CD14-positive monocyte (primary cell): ENCODE measurements around the gene MRPL23. TPM values are rescaled to one million over a fixed set of nuclear protein-coding genes. Genes with fewer than 3 reads are reported as not detected.

Source experiments
- DNase-seq, 3 donors: peaks; one replicate each; pipeline ENCODE4 v3.0.0-alpha.2; 2011 to 2022
- H2AFZ ChIP-seq: 2 replicates; pipeline ENCODE4 v1.6.0; 2012; ENCODE audit warnings: mild to moderate bottlenecking, low read depth, low read length, inconsistent platforms; ENCODE audit not compliant: insufficient read depth, poor library complexity, severe bottlenecking
- H3K27ac ChIP-seq, 2 donors: 1 replicate in 1 of 2; 2 replicates in 1 of 2; pipeline ENCODE4 v1.5.1; 2012 to 2013; ENCODE audit warnings: low read length in 2 of 2, control low read depth in 1 of 2, inconsistent platforms in 1 of 2, low read depth in 1 of 2, mild to moderate bottlenecking in 1 of 2
- H3K27me3 ChIP-seq, 2 donors: one replicate each; pipeline versions ENCODE4 v1.6.0 to v1.6.1; 2011 to 2013; ENCODE audit warnings: low read length in 2 of 2; ENCODE audit not compliant: control insufficient read depth in 2 of 2, insufficient read depth in 2 of 2
- H3K36me3 ChIP-seq, 2 donors: replicated peaks in 1 of 2; 1 replicate in 1 of 2; 2 replicates in 1 of 2; pipeline versions ENCODE4 v1.5.1 to v1.6.1; 2012 to 2013; ENCODE audit warnings: low read length in 2 of 2, control low read depth in 1 of 2, inconsistent platforms in 1 of 2, mild to moderate bottlenecking in 1 of 2; ENCODE audit not compliant: insufficient read depth in 2 of 2, control insufficient read depth in 1 of 2
- H3K4me1 ChIP-seq, 2 donors: 1 replicate in 1 of 2; 2 replicates in 1 of 2; pipeline versions ENCODE4 v1.5.1 to v1.6.1; 2012 to 2013; ENCODE audit warnings: low read length in 2 of 2, control low read depth in 1 of 2, inconsistent platforms in 1 of 2, mild to moderate bottlenecking in 1 of 2, moderate library complexity in 1 of 2; ENCODE audit not compliant: insufficient read depth in 2 of 2, control insufficient read depth in 1 of 2
- H3K4me2 ChIP-seq: replicated peaks from 2 replicates; pipeline ENCODE3; 2012; ENCODE audit warnings: low read length, moderate library complexity, mild to moderate bottlenecking; ENCODE audit not compliant: poor library complexity, severe bottlenecking; ENCODE audit errors: extremely low read depth
- H3K4me3 ChIP-seq, 3 experiments: fragments of 200-600 bp in 1 of 3; sonication (generic) in 1 of 3; replicated peaks in 1 of 3; 1 replicate in 2 of 3; 2 replicates in 1 of 3; pipeline ENCODE4 v1.5.1; 2011 to 2013; ENCODE audit warnings: low read length in 3 of 3, mild to moderate bottlenecking in 3 of 3, control low read depth in 2 of 3, low read depth in 2 of 3, inconsistent platforms in 1 of 3, moderate library complexity in 1 of 3
- H3K79me2 ChIP-seq: 2 replicates; pipeline ENCODE4 v1.6.0; 2012; ENCODE audit warnings: mild to moderate bottlenecking, control low read depth, inconsistent platforms, low read length, moderate library complexity; ENCODE audit not compliant: insufficient read depth
- H3K9ac ChIP-seq: 2 replicates; pipeline ENCODE4 v1.6.0; 2017; ENCODE audit warnings: low read length, mild to moderate bottlenecking; ENCODE audit not compliant: insufficient read depth, poor library complexity, severe bottlenecking
- H3K9me3 ChIP-seq, 2 donors: replicated peaks in 1 of 2; 1 replicate in 1 of 2; 2 replicates in 1 of 2; pipeline versions ENCODE4 v1.5.1 to v1.6.1; 2012 to 2013; ENCODE audit warnings: low read length in 2 of 2, control low read depth in 1 of 2; ENCODE audit not compliant: control insufficient read depth in 1 of 2, insufficient read depth in 1 of 2
- H4K20me1 ChIP-seq: 2 replicates; pipeline ENCODE4 v1.6.0; 2012; ENCODE audit warnings: mild to moderate bottlenecking, low read length, control low read depth, moderate library complexity; ENCODE audit not compliant: insufficient read depth
- H3K27ac Mint-ChIP-seq, 7 donors: one replicate each; pipeline ENCODE4 v1.8.0; 2020; ENCODE audit warnings: mild to moderate bottlenecking in 7 of 7, mixed read lengths in 7 of 7, moderate library complexity in 6 of 7, inconsistent platforms in 2 of 7
- H3K27me3 Mint-ChIP-seq, 3 donors: one replicate each; pipeline ENCODE4 v1.8.0; 2021 to 2022; ENCODE audit warnings: low read depth in 3 of 3, mild to moderate bottlenecking in 3 of 3, mixed read lengths in 3 of 3, moderate library complexity in 3 of 3, inconsistent platforms in 1 of 3
- H3K36me3 Mint-ChIP-seq, 2 donors: one replicate each; pipeline ENCODE4 v1.8.0; 2020; ENCODE audit warnings: mixed read lengths in 2 of 2, inconsistent platforms in 1 of 2, mild to moderate bottlenecking in 1 of 2
- H3K4me1 Mint-ChIP-seq: one replicate; pipeline ENCODE4 v1.8.0; 2020; ENCODE audit warnings: mild to moderate bottlenecking, mixed read lengths
- H3K4me3 Mint-ChIP-seq, 2 donors: one replicate each; pipeline ENCODE4 v1.8.0; 2020; ENCODE audit warnings: mild to moderate bottlenecking in 2 of 2, mixed read lengths in 2 of 2, moderate library complexity in 1 of 2
- H3K9me3 Mint-ChIP-seq, 7 donors: one replicate each; pipeline ENCODE4 v1.8.0; 2020 to 2022; ENCODE audit warnings: mixed read lengths in 7 of 7, mild to moderate bottlenecking in 6 of 7, moderate library complexity in 6 of 7, inconsistent platforms in 2 of 7
- WGBS: methylation state at CpG from one replicate; pipeline ENCODE4 v1.1.5; 2013; ENCODE audit warnings: missing lambda C conversion rate; ENCODE audit not compliant: insufficient coverage; 5-methylcytosine and 5-hydroxymethylcytosine counted together
- intact Hi-C, 2 donors: fragments of 100-400 bp; cut with micrococcal nuclease; formaldehyde crosslinking; loops; one replicate each; pipeline versions ENCODE4 v1.15.0 to v1.15.1; 2023
- polyA plus RNA-seq, 3 donors: library from polyadenylated mRNA; depleted of rRNA in 1 of 3; unstranded in 2 of 3; stranded (reverse) in 1 of 3; fragments of 300-500 nt in 2 of 3; fragments of >200 nt in 1 of 3; fragmentation: Illumina TruSeq in 2 of 3; gene quantifications; 1 replicate in 2 of 3; 2 replicates in 1 of 3; pipeline ENCODE4 v1.2.3, GENCODE V29; 2012 to 2021
- TF ChIP-seq, protein P1 (sequence below): fragments of 200-600 bp; IDR thresholded peaks from one replicate; pipeline ENCODE4 v1.8.0; 2022; ENCODE audit warnings: antibody characterized with exemption, mild to moderate bottlenecking

The MRPL23 gene
- polyA plus RNA-seq, 3 donors = 19.3 to 109 (median 51.1) TPM

DNA sequence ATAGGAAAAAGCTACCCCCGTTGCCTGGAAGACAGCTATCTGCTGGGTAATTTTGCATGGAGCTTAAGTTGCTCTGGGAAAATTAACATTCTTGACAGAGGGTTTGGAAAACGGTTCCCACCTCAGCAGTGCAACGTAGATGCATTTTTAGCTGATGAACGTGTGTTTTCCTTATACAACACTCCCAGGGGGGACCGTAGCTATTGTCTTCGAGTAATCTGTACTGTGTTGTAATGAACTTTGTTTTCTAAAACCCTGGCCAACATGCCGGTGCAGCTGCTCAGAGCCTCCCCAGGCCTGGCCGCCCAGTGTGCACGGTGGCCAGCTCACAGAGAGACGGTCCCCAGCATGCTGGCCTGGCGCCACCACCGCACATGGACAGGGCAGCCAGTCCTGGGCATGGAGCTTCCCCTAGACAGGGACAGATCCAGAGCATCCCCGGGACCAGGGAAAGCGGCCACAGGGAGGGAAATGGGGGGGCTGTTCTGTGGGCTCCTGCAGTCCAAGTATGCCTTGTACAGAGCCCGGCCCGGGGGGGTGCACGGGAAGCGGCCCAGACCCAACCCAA lies 25.5 kb upstream of the MRPL23 start:
- no peak overlapping the region for H2AFZ ChIP-seq
- no peak overlapping the region for H3K4me2 ChIP-seq
- H3K9me3 ChIP-seq = no peaks in the 10 kb centered on the region
- H3K27me3 Mint-ChIP-seq = peaks cover 7 to 10% (median 9%) of the 10 kb centered on the region in 3 donors
- H3K4me3 Mint-ChIP-seq = no peak overlapping the region
- intact Hi-C loops = loop anchor here in 1 of 2 donors (5.0 to 10.0 kb wide), 2 partner anchors 224 to 233 kb away; partner anchors contain the start of gene KRTAP5-6
- no peak overlapping the region for H3K27ac Mint-ChIP-seq
- H3K27me3 ChIP-seq = no peaks in the 10 kb centered on the region
- no peak for DNase-seq
- no peak overlapping the region for H3K27ac ChIP-seq
- H3K36me3 Mint-ChIP-seq = no peaks in the 10 kb centered on the region
- H3K9ac ChIP-seq = no peak overlapping the region
- H3K36me3 ChIP-seq = no peaks in the 10 kb centered on the region
- TF ChIP-seq, protein P1, sequence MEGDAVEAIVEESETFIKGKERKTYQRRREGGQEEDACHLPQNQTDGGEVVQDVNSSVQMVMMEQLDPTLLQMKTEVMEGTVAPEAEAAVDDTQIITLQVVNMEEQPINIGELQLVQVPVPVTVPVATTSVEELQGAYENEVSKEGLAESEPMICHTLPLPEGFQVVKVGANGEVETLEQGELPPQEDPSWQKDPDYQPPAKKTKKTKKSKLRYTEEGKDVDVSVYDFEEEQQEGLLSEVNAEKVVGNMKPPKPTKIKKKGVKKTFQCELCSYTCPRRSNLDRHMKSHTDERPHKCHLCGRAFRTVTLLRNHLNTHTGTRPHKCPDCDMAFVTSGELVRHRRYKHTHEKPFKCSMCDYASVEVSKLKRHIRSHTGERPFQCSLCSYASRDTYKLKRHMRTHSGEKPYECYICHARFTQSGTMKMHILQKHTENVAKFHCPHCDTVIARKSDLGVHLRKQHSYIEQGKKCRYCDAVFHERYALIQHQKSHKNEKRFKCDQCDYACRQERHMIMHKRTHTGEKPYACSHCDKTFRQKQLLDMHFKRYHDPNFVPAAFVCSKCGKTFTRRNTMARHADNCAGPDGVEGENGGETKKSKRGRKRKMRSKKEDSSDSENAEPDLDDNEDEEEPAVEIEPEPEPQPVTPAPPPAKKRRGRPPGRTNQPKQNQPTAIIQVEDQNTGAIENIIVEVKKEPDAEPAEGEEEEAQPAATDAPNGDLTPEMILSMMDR = no peak
- WGBS = 86% methylated on average over 10 of the region's 18 CpGs
- H3K4me1 Mint-ChIP-seq = peaks cover 7% of the 10 kb centered on the region
- H3K79me2 ChIP-seq = no peaks in the 10 kb centered on the region
- peaks cover 0 to 4% (median 0%) of the 10 kb centered on the region in 7 donors for H3K9me3 Mint-ChIP-seq
- no peak overlapping the region for H3K4me3 ChIP-seq
- H3K4me1 ChIP-seq = peaks cover 0 to 8% of the 10 kb centered on the region in 2 donors
- H4K20me1 ChIP-seq = peaks cover 13% of the 10 kb centered on the region

DNA sequence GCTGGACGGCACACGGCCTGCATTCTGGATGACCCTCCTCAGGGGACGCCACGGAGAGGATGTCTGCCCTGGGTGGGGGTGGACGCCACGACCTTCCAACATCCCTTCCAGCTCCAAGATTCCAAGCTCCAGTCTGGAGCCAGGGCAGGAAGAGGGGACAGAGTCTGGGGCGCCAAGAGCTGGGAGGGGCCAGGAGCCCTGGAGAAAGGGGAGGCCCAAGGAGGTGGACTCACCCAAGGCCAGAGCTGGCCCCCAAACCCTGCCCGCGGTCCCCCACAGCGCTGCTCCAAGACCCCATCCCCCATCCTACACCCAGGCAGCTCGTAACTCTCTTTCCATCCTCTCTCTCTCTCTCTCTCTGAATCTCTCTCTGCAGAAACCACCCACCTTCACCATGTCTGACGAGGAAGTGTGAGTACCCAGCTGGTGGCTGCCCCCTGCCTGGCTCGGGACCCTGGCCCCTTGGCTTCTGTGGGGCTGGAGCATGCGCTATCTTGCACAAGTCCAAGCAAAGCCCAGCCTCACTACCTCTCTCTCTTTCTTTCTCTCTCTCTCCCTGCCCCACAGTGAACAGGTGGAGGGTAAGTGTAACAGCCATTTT lies 24.6 kb upstream of the MRPL23 start:
- H3K36me3 ChIP-seq = no peaks in the 10 kb centered on the region
- H3K4me3 ChIP-seq = no peak overlapping the region
- H3K27me3 ChIP-seq = no peaks in the 10 kb centered on the region
- H4K20me1 ChIP-seq = peaks cover 4% of the 10 kb centered on the region
- Mint-ChIP-seq H3K27me3 (peaks cover 7 to 16% (median 10%) of the 10 kb centered on the region in 3 donors), H3K9me3 (peaks cover 0 to 4% (median 0%) of the 10 kb centered on the region in 7 donors), H3K36me3 (no peaks in the 10 kb centered on the region), H3K4me1 (peaks cover 9% of the 10 kb centered on the region), H3K27ac (no peak overlapping the region), H3K4me3 (no peak overlapping the region)
- WGBS = 80% methylated on average over 12 of the region's 14 CpGs
- no peak overlapping the region for H3K4me2 ChIP-seq
- H2AFZ ChIP-seq = no peak overlapping the region
- TF ChIP-seq, protein P1 = no peak
- H3K79me2 ChIP-seq = no peaks in the 10 kb centered on the region
- DNase-seq = no peak
- H3K27ac ChIP-seq = no peak overlapping the region
- H3K9ac ChIP-seq = no peak overlapping the region
- intact Hi-C loops = loop anchor here in 1 of 2 donors (5.0 to 10.0 kb wide), 2 partner anchors 225 to 232 kb away; partner anchors contain the start of gene KRTAP5-6
- H3K4me1 ChIP-seq = peaks cover 0 to 10% of the 10 kb centered on the region in 2 donors
- no peaks in the 10 kb centered on the region for H3K9me3 ChIP-seq
